GM12874 (cell line): Measurements from ENCODE around the gene ZBTB38.

Experiments used
- TF ChIP-seq, protein P1 (sequence below): IDR thresholded peaks from 2 replicates; pipeline ENCODE4 v1.5.1; 2011; ENCODE audit warnings: low read depth, mild to moderate bottlenecking, control low read depth, low read length, moderate library complexity; ENCODE audit not compliant: insufficient read depth

ZBTB38 gene

GRCh38 chr3:141342386-141342785, 25.9 kb upstream of the ZBTB38 start:
- TF ChIP-seq, protein P1, sequence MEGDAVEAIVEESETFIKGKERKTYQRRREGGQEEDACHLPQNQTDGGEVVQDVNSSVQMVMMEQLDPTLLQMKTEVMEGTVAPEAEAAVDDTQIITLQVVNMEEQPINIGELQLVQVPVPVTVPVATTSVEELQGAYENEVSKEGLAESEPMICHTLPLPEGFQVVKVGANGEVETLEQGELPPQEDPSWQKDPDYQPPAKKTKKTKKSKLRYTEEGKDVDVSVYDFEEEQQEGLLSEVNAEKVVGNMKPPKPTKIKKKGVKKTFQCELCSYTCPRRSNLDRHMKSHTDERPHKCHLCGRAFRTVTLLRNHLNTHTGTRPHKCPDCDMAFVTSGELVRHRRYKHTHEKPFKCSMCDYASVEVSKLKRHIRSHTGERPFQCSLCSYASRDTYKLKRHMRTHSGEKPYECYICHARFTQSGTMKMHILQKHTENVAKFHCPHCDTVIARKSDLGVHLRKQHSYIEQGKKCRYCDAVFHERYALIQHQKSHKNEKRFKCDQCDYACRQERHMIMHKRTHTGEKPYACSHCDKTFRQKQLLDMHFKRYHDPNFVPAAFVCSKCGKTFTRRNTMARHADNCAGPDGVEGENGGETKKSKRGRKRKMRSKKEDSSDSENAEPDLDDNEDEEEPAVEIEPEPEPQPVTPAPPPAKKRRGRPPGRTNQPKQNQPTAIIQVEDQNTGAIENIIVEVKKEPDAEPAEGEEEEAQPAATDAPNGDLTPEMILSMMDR: no peak

GRCh38 chr3:141343077-141343476, 25.2 kb upstream of the ZBTB38 start:
- TF ChIP-seq, protein P1: no peak

- TF ChIP-seq, protein P1: no peak
Measured at GRCh38 chr3:141343865-141344271, 24.4 kb upstream of the ZBTB38 start.

DNA sequence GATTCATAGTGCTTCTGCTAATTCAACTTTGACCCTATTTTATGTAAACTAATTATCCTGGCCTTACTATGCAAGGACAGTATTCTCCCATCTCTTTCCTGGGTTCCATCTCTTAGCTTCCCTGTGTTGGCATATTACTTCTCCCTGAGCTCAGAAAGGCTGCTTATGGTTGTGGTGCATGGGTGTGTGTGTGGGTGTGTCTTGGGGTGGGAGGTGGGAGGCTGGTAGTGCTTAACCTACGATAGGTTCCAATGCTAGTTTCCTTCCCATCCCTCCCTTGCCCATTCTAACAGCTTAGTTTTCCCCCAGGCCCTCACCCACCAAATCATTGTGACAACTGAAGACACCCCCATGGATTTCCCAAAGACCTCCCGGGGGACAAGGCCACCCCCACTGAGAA, 22.8 kb upstream of the ZBTB38 start:
- TF ChIP-seq, protein P1: no peak

DNA sequence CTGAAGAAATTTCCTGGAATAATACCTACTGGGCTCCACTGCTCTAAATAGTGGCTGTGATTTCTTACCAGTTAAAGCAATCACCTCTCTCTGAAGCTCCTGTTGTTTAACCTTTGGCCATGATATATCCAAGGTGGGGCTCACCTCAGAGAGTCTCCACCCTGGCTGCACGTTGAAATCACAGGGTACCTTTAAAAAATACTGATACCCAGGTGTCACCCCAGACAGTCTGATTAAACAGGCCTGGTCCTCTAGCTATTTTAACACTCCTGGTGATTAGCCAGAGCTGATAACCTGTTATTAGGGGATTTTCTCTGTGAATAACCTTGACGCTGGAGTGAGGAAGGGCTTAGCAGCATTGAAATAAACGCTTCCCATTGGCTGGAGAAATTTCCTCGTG, 22.3 kb upstream of the ZBTB38 start:
- TF ChIP-seq, protein P1: no peak

- TF ChIP-seq, protein P1: no peak
Measured at GRCh38 chr3:141346418-141346817, 21.9 kb upstream of the ZBTB38 start.

- TF ChIP-seq, protein P1: no peak
Measured at GRCh38 chr3:141346839-141347238, 21.5 kb upstream of the ZBTB38 start.

DNA sequence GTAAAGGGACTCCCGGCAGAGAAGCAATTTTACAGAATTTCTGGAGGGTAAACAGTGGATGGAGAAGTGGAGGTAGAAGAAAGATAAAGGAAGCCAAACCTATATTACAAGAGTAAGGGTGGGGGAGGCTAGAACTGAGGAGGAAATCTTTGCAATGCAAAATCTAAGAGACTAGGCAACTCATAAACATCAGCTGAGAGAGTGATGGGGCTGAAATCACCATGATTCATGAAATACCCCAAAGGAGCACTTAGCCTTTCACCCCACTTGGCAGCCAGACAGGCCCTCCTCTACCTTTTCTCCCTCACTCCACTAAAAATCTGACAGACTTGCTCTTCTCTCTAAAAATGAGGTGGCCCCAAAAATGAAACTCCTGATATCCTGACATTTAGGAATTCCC, 19.5 kb upstream of the ZBTB38 start:
- TF ChIP-seq, protein P1: no peak
